ENCODE measurements around the gene DCTD.

DCTD gene

DNA sequence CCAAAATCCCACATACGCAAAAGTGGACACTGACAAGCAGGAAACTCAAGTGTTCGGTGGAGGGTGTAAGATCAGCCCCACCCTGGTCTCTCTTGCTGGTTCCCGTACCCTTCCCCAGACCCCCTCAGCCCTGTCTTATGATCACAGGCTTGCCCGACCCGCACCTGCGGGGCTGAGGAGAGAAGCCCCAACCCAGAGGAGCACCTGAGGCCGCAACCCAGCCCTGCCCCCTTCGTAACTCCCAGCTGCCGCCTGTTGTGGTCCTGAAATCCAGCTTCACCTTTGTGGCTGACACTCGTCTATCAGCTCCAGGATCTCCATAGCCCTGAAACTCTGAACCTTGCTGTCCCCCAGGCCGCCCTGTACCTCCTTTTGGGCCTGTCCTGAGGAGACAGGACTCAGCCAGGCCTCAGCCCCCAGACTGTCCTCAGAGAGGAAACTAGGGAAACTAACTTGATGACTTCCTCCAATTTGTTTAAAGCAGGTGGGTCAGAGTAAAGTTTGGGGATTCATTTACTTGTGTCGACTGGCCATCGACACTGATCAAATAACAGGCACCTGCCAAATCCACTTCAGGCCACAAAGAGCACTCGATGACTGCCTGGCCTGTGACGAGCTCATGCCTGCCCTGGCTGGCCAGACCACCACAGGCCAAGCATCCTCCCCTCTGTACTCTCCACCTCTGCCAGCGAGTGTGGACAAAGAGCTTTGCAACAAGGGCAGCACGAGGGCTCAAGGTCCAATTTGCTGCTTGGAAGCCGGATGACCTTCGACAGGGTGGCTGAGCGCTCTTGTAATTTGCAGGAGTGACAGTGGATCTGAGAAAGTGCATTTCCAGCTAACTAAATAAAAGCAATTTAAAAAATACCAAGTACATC lies 19.3 kb downstream of the DCTD start:
- no peak overlapping the region for H3K4me3 ChIP-seq (IDR thresholded peaks at IDR 0.05; ENCODE audit: insufficient read depth, low read depth, low read length)
- no peaks in the 10 kb centered on the region for H4K20me1 ChIP-seq (ENCODE audit: insufficient read depth)
- TF ChIP-seq CTCF (conservative IDR thresholded peaks at IDR 0.05; ENCODE audit: low read depth, low read length): no peak
- no peaks in the 10 kb centered on the region for H3K79me2 ChIP-seq (ENCODE audit: insufficient read depth, low read depth)
- H3K27ac ChIP-seq: no peak overlapping the region
- no peak overlapping the region for H3K9ac ChIP-seq
- no peak overlapping the region for H3K4me2 ChIP-seq
- H2AFZ ChIP-seq (ENCODE audit: low read depth): no peak overlapping the region
- peaks cover 3% of the 10 kb centered on the region for H3K36me3 ChIP-seq (ENCODE audit: insufficient read depth)
- H3K4me1 ChIP-seq (ENCODE audit: low read depth, poor library complexity, severe bottlenecking): no peaks in the 10 kb centered on the region
- H3K27me3 ChIP-seq (ENCODE audit: insufficient read depth, low read depth): no peaks in the 10 kb centered on the region

DNA sequence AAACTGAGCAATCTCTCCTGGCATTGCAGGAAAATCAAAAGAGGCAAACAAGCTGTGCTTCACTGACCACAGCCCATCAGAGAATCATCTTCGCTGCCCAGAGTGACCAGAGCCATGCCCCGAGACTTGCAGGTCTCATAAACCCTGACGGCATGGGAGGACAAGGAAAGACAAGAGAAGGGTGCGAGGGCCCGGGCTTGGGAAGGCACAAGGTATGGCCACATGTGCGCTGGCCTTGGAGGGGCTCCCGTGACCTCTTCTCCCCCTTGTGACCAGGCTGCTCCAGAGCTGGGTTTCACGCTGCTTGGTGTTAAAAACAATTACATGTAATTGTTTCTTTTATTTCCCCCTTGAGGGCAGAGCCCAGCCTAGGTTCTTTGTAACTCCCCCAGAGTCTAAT lies 20.8 kb downstream of the DCTD start:
- H3K4me2 ChIP-seq: no peak overlapping the region
- no peaks in the 10 kb centered on the region for H3K4me1 ChIP-seq (ENCODE audit: low read depth, poor library complexity, severe bottlenecking)
- H3K4me3 ChIP-seq (IDR thresholded peaks at IDR 0.05; ENCODE audit: insufficient read depth, low read depth, low read length): no peak overlapping the region
- no peak overlapping the region for H3K27ac ChIP-seq
- H3K79me2 ChIP-seq (ENCODE audit: insufficient read depth, low read depth): no peaks in the 10 kb centered on the region
- no peak overlapping the region for H3K9ac ChIP-seq
- no peak overlapping the region for H2AFZ ChIP-seq (ENCODE audit: low read depth)
- no peaks in the 10 kb centered on the region for H3K27me3 ChIP-seq (ENCODE audit: insufficient read depth, low read depth)
- no peak for TF ChIP-seq CTCF (conservative IDR thresholded peaks at IDR 0.05; ENCODE audit: low read depth, low read length)
- no peaks in the 10 kb centered on the region for H4K20me1 ChIP-seq (ENCODE audit: insufficient read depth)
- H3K36me3 ChIP-seq (ENCODE audit: insufficient read depth): peaks cover 3% of the 10 kb centered on the region

- Histone ChIP-seq H3K27ac (no peak overlapping the region), H3K4me3 (IDR thresholded peaks at IDR 0.05; ENCODE audit: insufficient read depth, low read depth, low read length) (no peak overlapping the region), H4K20me1 (ENCODE audit: insufficient read depth) (no peaks in the 10 kb centered on the region), H3K9ac (no peak overlapping the region), H3K27me3 (ENCODE audit: insufficient read depth, low read depth) (no peaks in the 10 kb centered on the region), H3K36me3 (ENCODE audit: insufficient read depth) (peaks cover 3% of the 10 kb centered on the region), H3K79me2 (ENCODE audit: insufficient read depth, low read depth) (no peaks in the 10 kb centered on the region), H3K4me2 (no peak overlapping the region), H2AFZ (ENCODE audit: low read depth) (no peak overlapping the region), H3K4me1 (ENCODE audit: low read depth, poor library complexity, severe bottlenecking) (no peaks in the 10 kb centered on the region)
- no peak for TF ChIP-seq CTCF (conservative IDR thresholded peaks at IDR 0.05; ENCODE audit: low read depth, low read length)
Measured at GRCh38 chr4:182895791-182896292, 21.3 kb downstream of the DCTD start.

DNA sequence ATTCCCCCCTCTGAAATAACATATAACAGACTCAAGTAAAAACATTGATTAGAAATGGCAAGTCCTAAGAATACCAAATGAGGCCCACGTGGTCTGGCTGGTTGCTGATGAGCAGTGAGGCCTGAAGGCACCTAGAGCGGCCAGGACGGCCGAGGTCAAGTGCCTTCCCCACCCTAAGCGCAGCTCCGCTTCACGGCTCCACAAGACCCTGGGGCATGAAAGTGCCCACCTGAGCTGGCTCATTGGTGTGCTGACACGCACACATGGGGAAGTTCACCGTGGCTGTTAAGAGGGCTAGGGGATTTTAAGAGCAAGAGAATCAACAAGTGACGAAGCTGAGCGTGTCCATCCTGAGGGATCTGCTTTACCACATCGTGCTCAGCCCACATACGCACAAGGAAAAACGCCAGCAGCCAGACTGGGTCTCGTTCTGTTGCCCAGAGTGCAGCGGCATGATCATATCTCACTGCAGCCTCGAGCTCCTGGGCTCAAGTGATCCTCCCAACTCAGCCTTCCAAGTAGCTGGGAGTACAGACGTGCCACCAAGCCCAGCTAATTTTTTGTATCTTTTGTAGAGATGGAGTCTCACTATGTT lies 22.4 kb downstream of the DCTD start:
- TF ChIP-seq CTCF (conservative IDR thresholded peaks at IDR 0.05; ENCODE audit: low read depth, low read length): no peak
- H3K4me3 ChIP-seq (IDR thresholded peaks at IDR 0.05; ENCODE audit: insufficient read depth, low read depth, low read length): no peak overlapping the region
- H4K20me1 ChIP-seq (ENCODE audit: insufficient read depth): no peaks in the 10 kb centered on the region
- H3K4me2 ChIP-seq: no peak overlapping the region
- no peaks in the 10 kb centered on the region for H3K27me3 ChIP-seq (ENCODE audit: insufficient read depth, low read depth)
- H3K27ac ChIP-seq: no peak overlapping the region
- H3K79me2 ChIP-seq (ENCODE audit: insufficient read depth, low read depth): no peaks in the 10 kb centered on the region
- H3K4me1 ChIP-seq (ENCODE audit: low read depth, poor library complexity, severe bottlenecking): no peaks in the 10 kb centered on the region
- no peak overlapping the region for H3K9ac ChIP-seq
- no peak overlapping the region for H2AFZ ChIP-seq (ENCODE audit: low read depth)
- no peaks in the 10 kb centered on the region; the same call in 1 of the 2 replicates for H3K36me3 ChIP-seq (ENCODE audit: insufficient read depth)
